ENCODE data around the gene ZMYND15. TPM values are rescaled to one million over a fixed set of nuclear protein-coding genes. Genes with fewer than 3 reads are reported as not detected.

ZMYND15 gene
- total RNA-seq, 1 donor from 2014 or later = 1.5 TPM

DNA sequence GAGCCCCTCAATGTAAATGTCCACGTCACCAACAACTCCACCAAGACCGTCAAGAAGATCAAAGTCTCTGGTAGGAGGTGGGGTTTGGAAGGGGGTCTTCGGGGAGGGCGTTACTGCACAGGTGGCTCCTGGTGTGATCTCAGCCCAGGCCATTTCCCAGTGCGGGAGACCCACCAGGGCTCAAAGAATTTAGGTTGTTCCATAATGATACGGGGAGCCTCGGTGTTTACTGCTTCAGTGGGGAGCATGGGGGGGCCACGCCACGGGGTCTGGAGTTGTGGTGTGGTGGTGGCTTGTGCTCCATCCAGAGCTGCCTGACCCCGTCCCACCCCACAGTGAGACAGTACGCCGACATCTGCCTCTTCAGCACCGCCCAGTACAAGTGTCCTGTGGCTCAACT lies 21.4 kb upstream of the ZMYND15 start:
- TF ChIP-seq, protein P1, sequence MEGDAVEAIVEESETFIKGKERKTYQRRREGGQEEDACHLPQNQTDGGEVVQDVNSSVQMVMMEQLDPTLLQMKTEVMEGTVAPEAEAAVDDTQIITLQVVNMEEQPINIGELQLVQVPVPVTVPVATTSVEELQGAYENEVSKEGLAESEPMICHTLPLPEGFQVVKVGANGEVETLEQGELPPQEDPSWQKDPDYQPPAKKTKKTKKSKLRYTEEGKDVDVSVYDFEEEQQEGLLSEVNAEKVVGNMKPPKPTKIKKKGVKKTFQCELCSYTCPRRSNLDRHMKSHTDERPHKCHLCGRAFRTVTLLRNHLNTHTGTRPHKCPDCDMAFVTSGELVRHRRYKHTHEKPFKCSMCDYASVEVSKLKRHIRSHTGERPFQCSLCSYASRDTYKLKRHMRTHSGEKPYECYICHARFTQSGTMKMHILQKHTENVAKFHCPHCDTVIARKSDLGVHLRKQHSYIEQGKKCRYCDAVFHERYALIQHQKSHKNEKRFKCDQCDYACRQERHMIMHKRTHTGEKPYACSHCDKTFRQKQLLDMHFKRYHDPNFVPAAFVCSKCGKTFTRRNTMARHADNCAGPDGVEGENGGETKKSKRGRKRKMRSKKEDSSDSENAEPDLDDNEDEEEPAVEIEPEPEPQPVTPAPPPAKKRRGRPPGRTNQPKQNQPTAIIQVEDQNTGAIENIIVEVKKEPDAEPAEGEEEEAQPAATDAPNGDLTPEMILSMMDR (conservative IDR thresholded peaks at IDR 0.05; ENCODE audit: low read depth, low read length) = no peak
- no peak for DNase-seq (ENCODE audit: low read depth)
- H3K4me3 ChIP-seq (ENCODE audit: low read depth, low read length) = no peak overlapping the region

DNA sequence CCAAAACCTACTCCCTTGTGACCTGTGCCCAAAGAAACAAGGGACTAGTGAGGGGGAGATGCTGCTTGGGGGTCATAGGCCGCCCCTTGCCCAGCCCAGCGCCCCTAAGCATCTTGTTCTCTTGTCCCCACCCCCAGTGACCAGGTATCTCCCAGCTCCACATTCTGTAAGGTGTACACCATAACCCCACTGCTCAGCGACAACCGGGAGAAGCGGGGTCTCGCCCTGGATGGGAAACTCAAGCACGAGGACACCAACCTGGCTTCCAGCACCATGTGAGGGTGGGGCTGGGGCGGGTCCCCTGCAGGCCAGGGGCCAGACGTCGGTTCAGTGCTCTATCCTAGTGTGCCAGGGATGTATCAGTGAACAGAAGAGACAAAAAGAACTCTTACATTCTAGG lies 20.5 kb upstream of the ZMYND15 start:
- TF ChIP-seq, protein P1 (conservative IDR thresholded peaks at IDR 0.05; ENCODE audit: low read depth, low read length) = no peak
- no peak for DNase-seq (ENCODE audit: low read depth)
- no peak overlapping the region for H3K4me3 ChIP-seq (ENCODE audit: low read depth, low read length)

DNA sequence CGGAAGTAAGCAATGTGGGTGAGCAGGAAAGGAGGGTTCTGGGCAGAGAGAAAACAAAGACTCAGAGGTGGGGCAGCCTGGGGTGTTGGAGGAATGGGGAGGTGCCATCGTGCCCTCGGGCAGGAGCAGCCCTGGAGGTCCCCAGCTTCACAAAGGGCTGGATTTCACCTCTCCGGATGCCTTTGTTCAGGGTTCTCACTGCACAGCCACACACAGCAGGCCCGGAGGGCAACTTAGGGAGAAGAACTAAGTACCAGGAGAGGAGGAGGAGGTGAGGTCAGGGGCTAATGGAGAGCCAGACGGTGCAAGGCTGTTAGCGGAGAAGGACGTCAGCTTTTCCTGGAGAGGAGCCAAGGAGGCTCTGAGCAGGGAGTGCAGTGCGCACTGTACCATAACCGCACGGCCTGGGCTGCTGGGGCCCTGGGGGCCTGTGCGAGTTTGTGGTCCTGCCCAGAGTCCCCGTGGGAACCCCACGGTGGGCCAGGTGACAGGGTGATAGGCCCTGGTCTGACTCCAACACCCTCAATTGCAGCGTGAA lies 19.9 kb upstream of the ZMYND15 start:
- H3K4me3 ChIP-seq (ENCODE audit: low read depth, low read length) = no peak overlapping the region
- TF ChIP-seq, protein P1 (conservative IDR thresholded peaks at IDR 0.05; ENCODE audit: low read depth, low read length) = no peak
- DNase-seq (ENCODE audit: low read depth) = no peak

DNA sequence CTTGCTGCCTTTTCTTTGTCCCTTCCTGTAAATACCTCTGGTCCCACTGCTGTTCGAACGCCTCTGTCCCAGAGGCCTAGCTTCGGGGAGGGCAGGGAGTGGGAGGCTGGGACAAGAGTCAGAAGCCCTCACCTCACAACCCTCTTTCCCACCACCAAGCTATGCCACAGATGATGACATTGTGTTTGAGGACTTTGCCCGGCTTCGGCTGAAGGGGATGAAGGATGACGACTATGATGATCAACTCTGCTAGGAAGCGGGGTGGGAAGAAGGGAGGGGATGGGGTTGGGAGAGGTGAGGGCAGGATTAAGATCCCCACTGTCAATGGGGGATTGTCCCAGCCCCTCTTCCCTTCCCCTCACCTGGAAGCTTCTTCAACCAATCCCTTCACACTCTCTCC lies 18.8 kb upstream of the ZMYND15 start:
- H3K4me3 ChIP-seq (ENCODE audit: low read depth, low read length) = no peak overlapping the region
- TF ChIP-seq, protein P1 (conservative IDR thresholded peaks at IDR 0.05; ENCODE audit: low read depth, low read length) = no peak
- no peak for DNase-seq (ENCODE audit: low read depth)

DNA sequence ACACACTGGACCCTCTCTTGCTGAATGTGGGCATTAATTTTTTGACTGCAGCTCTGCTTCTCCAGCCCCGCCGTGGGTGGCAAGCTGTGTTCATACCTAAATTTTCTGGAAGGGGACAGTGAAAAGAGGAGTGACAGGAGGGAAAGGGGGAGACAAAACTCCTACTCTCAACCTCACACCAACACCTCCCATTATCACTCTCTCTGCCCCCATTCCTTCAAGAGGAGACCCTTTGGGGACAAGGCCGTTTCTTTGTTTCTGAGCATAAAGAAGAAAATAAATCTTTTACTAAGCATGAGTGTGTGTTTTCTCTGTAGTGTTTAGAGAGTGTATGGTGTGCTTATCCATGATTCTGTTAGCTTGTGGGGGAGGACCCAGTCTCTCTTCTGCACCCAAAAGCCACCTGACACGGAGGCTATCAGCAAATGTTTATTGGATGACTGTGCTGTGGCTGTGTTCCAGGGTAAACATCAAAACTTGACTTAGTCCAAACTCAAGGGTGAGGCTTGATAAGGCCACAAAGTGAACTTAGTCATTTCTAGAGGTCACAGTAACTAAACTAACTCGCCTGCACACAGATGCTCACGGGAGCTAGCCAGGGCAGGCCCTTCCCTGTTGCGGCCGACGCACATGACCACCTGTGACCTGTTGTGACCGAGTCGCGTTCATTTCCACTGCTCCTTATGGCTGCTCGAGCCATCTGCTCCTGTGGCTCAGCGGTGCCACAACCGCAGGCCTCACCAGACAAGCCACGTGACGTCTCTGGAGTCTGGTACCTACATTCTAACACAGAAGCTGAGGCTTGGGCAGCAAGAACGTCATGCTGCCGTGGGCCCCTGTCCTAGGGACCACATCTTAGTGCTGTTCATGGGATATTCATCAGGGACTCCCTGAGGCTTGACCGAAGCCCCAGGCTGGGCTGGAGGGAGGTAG lies 18.2 kb upstream of the ZMYND15 start:
- TF ChIP-seq, protein P1 (conservative IDR thresholded peaks at IDR 0.05; ENCODE audit: low read depth, low read length) = no peak
- no peak overlapping the region for H3K4me3 ChIP-seq (ENCODE audit: low read depth, low read length)
- DNase-seq (ENCODE audit: low read depth) = no peak

DNA sequence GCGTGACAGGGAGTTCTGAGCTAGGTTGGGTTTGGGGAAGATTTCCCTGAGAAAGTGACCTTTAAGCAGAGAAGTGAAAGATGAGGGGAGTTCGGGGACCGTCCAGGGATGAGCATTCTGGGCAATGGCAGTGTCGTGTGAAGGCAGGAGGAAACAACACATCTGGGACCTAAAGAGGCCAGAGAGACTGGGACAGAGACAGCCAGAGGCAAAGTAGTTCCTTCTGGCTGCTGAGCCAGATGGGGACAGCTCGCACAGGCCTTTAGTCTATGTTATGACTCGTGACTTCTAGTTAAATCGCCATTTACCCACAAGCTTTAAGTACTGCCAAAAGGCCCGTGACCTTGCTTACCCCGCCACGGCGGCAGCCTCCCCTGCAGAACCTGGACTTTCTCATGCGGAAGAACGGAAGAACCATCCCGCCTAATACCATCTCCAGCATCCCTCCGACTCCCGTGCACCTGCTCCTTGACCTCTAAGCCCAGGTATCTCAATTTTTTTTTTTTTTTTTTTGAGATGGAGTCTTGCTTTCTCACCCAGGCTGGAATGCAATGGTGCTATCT lies 16.9 kb upstream of the ZMYND15 start:
- no peak overlapping the region for H3K4me3 ChIP-seq (ENCODE audit: low read depth, low read length)
- TF ChIP-seq, protein P1 (conservative IDR thresholded peaks at IDR 0.05; ENCODE audit: low read depth, low read length) = no peak
- no peak for DNase-seq (ENCODE audit: low read depth)
